Stimulated activated CD4-positive, alpha-beta T cell treated with anti-CD3 and anti-CD28 coated beads, Interleukin-15, amount 100 ng/mL, for 24 hours (primary cell): ENCODE data around the gene PDE4D.

Experiments used
- DNase-seq: peaks from one replicate; pipeline ENCODE4 v3.0.0-alpha.2; 2020

Gene PDE4D

DNA sequence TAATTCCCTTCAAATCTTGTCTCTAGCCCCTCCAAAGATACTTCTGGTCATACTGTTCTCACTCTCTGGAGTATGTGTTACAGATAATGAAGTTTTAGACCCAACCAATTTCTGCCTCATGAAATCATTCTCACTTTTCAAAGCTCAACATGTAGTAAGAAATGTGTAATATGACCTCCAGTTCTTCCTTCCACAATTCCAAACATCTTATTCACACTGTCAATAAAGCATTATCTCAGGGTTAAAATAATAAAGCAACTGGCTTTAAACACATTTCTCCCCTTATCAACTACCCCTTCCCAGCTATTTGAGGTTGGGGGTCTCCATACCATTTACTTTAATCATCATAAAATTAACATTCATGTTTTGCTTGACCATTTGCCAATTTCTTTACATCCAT is 656.5 kb downstream of the PDE4D start:
- DNase-seq, result no peak

DNA sequence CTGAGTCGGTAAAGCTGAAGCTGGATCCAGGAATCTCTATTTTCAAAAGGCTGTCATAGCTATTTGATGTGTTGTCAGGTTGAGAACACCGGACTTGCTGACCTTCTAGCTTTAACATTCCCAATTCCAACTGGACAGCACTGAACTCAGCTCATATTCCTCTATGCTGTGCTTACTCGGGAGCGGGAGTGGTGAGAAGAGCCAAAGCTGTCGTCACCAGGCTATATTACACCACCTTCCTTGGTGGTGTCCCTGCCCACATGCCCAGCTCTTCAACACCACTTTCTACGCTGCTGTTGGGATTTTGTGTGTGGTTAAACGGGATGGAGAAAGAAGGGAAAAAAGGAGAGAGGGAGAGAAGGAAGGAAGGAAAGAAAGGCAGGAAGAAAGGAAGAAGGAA is 657.1 kb downstream of the PDE4D start:
- no peak for DNase-seq

DNA sequence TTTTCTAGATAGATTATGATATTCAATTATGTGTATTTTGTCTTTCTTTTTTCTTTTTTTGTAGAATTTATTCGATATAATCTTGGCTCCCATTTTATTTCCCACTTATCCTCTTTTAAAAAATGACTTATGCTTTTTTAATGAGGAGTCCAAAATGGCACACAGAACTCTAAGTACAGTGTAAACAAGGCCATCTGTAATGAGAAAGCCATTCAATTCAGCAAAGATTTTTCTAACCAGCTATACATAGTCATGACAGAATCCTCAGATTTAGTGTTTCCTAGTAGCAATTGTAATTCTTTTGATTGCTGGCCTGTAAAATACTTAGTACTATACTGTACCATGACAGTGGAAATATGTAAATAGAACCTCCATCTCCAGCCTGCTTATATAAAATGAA is 659.3 kb downstream of the PDE4D start:
- DNase-seq, result no peak

DNA sequence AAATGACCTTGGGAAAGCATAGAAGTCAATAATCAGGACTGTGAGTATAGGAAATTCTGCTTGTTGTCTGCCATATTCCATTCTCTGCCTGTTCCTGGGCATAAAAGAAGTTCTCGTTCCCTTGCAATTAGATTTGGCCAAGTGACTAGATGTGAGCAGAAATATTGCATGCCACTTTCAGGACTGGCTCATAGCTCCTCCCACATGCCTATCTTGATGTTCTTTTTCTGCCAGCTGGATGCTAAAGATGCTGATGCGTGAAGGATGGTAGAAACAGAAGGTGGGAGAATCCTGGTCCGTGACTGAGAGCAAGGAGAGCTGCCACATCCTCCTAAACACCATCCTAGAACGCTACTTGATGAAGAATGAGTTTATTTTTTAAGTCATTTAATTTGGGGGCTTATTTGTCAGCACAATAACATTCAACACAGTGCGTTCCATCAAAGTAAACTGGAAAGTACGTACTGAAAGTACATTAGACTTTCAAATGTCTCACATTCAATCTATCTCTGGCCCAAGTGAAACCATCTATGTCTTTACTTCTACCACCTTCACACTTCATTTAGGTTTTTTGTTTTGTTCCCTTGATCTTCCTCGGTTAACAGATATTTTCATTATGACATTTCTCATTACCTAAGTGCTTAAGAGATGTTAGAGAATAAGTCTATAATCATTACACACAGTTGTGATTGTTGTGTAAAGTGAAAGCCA is 662.1 kb downstream of the PDE4D start:
- no peak for DNase-seq

DNA sequence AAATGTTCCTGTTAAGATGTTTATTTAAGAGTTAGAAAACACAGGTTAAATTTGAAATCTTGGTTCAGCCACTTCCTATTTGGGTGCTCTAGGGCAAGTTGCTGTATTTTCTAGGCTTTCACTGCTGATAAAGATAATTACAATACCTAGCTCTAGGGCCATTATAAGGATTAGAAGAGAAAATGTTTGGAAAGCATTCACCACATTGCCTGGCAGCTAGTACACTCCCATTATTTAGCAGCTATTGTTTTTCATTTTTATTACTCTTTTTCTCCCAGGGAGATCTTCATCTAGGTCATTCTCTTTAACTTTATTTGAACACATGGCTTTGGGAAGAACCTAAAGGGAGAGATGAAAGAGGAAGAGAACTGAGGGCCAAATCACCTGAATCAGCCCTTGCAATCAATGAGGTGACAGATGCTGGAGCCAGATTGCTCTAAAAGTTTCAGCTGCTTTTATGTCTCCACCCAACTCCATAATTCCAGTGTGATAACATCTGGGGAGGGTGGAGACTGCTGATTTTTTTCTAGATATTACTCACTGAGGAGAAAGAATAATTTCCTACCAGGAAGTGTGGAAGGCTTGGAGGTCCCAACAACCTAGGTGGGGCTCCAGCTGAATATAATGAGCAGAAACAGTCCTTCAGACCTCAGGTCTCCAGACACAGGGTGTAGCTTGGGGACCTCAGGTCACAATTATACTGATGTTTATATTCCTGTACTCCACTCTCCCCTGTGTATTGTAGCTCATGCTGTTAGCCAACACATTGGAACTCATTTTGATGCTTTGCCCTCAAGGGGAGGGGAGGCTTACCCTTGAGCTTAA is 670.6 kb downstream of the PDE4D start:
- no peak for DNase-seq

DNA sequence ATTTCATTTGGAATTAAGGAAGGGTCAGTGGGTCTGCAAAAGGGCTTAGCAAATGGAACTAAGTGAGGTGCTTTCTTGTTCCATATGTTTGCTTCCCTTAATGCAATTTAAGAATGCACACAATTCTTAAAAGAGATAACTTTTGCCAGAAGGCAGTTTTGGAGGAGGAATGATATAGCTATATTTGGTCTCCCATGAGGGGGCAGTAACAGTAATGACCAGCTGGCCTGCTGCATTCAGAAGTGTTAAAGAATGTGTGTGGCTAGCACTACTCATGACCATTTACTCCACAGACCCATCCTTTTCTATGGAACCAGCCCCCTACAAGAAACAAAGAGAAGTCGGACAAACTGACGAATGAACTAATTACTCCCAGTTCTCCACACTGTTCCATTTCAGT is 671.8 kb downstream of the PDE4D start:
- DNase-seq, result no peak

DNA sequence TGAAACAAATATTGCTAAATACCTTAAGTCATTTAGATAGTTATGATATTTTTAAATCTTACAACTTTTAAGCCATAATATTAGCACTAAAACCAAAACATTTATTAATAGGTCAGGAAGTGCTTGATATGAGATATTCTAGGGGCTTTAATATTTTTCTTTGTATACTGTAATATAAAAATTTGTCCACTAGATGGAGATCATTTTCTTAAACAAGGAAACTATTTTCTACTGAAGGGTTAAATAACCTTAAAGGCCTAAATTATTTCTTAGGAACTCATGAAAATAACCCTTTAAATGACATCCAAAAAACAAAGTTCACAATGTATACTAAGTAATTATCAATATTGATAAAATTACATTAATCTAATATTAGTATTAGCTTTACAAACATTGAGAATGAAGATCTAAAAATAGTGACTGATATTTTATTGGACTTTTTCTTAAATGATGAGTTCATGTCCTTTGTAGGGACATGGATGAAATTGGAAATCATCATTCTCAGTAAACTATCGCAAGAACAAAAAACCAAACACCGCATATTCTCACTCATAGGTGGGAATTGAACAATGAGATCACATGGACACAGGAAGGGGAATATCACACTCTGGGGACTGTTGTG is 675.0 kb downstream of the PDE4D start:
- no peak for DNase-seq

DNA sequence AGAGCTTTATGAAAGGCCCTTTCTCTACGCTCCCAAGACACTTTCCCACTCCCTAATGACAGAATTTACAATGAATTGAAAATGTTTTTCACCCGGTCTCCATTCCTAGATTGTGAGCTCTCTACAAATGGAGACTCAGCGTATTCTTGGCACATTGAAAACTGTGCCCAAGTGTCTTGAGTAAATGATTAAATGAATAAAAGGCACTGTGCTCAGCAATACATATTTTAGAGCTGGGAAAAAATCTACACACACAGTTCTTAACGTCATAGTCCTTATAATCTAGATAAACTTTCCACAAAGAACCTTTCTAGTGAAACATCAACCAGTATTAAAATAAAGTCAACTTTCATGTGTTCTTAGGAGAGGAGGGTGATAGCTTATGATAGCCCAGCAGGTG is 676.7 kb downstream of the PDE4D start:
- no peak for DNase-seq

DNA sequence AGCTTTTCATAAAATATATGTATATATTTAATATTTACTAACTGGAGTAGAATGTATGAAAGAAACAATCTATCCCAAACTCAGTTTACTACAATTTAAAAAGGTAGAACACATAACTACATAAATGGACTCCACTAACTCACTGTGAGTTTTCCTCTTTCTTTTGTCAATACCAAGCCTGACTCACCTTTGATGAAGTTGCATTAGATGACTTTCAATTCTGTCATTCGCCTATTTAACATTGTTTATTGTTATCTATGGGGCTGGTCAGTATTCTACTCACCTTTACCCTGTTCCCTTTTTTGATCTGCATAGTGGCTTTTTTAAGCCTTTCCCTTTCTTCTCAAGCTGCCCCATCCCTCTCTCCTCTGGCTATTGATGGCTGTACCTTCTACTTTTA is 680.9 kb downstream of the PDE4D start:
- DNase-seq, result no peak

DNA sequence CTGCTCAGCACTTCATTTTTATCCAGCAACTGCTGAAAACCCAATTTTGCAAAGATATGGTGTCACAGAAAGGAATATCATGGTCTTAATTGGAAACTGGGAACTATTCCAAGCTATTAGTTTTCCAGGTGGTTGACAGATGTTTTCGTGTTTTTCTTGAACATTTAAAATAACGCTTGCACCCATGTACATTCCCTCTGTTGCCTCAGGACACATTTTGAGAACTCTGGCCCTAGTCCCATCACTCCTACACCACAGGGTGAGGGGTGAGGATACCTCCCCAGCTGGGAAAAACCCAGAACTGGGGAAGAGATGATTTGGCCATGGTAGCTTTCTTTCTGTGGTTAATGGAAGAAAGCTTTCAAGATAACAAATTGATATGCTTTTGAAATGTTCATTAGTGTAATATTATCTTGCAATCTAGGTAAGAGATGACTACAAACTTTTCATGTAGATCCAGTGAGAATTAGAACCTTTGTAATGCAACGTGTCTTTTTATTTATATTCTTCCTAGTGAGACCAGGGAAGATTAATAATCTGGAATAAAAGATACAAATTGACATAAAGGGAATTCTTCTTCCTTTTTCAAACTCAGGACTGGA is 683.7 kb downstream of the PDE4D start:
- no peak for DNase-seq

DNA sequence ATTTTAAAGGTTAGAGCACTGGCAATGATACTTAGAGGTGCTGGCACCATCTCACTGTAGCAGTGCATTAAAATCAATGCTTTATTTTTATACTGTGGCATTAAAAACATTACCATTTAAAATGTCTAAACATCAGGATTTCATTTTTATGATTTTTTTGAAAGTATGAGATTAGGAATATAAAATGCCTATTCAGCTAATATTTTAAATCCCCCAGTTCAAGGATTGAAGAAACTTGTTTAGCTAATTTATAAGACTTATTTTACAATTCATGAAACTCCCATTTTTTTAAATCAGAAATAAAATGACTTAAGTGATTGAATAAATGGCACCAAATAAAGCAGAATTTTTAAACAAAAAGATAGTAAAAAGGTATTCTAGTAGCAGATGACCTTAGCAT is 685.1 kb downstream of the PDE4D start:
- DNase-seq, result no peak

DNA sequence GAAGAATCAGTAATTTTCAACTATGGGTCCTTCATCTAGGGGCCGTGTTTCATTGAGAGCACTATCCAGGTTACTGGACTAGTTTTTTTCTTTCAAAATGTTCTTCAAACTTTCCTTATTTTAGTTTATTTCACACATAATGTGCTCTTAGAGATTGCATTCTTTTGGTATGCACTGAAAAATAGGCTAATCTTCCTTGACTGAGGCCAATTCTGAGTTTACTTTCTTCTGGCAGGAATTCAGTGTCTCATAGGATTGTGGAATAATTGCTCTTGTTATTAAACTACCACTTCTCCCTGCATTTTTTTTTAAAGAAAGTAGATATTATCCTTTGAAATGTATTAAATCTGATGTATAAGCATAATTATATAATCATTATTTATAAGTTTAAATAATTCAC is 686.1 kb downstream of the PDE4D start:
- DNase-seq, result no peak

DNA sequence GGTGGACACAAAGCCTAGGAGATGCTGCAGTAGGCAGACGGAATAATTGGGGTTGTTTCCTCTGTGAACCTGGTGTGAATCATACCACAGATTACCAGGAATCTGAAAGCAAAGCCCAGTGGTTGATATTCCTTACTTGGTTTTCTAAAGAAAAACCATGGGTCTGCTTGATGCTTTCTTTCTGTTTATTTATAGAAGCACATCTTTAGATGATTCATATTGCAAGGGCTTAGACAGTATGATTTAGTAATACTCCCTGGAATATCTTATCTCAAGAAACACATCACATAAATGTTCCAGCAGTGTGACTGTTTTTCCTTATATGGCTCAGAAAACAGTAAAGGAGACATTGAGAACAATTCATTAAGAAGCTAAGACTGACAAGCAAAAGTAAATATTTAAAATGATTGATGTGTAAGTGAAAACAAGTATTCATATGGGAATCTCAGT is 687.4 kb downstream of the PDE4D start:
- no peak for DNase-seq

DNA sequence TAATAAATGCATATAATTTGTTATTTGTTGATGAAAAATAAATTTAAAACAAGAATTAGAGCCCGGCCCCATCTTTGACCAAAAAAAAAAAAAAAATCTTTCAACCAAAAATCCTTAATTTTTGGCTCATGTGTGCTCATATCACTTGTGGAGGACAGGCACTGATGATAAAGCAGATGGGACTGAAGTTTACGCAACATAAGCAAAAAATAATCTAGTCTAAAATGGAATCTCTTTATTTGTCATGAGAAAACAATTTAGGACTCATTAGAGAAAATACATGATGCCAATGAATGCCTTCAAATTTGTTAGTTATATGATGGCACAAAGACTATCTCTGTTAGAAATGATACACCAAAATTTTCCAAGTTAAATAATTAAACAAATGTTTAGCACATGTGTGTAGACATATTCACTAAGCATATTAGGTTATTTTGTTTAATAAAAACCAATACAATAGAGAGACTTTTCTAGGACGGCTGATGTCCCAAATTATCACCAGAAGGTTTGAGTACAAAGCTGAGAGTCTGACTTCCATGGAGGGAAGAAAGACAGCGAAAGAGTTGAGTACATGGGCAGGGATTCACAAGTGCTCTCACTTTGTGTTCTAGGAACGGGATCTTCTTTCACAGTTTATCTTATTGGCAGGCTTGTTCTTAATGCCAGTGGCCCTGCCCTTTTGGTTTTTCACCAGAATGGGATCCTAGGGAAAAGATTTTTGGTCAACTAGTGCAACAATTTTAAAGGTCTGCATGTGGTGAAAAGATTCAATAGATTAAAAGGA is 689.2 kb downstream of the PDE4D start:
- DNase-seq, result no peak

DNA sequence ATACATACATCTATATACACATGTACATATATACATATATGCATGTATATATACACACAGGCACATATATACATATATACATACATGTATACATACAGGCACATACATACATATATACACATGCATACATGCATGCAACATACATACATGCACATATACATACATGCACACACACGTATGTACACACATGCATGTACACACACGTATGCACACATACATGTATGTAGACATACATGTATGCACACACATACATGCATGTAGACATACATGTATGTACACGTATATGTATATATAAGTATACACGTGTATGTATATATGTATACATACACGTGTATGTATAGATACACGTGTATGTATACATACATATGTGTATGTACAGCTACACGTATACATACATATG is 693.7 kb downstream of the PDE4D start:
- no peak for DNase-seq

DNA sequence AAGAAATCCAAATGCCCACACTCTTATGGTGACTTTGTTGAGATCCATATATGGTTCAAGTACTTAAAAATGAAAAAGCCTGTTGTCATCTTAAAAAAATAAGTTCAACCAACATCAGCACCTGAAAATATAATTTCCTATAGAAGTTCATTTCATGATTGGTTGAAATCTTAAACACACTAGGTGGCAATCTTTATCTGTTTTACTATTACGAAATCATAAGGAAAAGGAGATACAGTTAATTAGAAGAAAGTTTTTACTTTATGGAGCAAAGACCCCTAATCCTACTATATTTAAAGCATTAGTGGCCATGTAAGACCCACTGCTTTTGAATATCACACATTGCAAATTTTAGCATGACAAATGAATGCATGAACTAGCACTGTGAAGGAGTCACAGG is 694.7 kb downstream of the PDE4D start:
- no peak for DNase-seq

DNA sequence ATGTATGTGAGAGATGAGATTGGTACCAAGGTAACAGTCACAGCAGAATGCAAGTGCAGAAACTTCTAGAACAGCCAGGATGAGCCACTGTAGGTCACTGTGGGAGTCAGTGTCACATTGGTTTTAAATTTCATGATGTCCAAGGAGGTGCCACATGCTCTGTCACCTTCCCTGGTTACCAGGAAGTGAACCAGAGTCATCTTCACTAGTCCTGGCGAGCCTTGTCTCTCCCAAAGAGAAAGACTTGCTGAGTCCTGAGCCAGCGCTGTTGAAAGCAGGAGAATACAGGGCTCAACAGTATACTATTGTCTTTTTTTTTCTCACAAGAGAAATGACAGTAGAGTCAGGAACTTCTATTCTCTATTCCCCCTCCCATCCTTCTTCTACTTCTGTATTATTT is 695.2 kb downstream of the PDE4D start:
- no peak for DNase-seq

DNA sequence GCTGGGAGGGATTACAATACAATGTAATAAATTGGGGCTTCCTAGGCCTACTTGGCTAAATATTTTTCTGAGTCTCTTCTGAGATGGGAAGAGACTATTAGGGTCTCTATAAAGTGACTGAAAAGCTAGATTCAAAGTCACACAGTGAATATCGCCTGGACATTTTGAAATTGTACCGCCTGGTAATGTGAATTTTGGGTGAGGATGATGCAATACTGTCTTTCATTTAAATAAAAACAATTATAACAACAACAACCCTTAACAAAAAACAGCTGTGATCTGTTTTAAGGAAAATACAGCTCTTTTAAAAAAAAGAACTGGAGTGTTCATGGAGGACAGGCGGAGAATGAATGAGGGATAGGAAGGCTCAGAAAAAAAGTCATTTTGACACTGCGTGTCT is 695.6 kb downstream of the PDE4D start:
- no peak for DNase-seq

DNA sequence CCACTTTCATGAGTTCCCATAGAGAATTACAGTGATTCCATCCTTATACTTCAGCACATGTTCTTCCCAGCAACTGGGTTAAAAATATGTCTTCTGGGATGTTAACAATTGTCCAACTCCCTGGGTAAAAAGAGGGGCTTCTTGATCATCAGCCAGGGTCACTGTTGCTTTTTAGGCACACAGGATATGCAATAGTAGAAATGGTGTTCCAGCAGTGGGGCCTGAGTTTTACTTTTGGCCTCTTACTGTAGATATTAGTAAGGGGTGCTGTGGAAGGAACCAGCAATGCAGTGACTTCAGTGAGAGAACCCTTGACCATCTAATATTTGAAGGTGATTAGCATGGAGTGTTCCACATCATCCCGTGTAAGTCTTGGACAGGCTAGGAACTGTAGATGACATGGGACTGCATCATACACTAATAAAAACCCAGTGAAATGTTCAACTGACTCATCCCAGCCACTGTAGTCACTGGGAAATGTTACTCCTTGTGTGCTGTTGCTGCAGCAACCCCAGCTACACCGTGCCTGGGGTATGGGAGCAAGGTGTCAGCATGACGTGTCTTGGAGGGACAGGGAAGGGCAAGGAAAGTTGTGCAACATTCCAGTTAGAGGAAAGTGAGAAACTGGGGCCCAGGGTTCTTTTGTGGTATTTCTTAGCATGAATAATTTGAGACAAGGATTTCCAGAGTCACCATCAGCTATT is 699.8 kb downstream of the PDE4D start:
- no peak for DNase-seq

DNA sequence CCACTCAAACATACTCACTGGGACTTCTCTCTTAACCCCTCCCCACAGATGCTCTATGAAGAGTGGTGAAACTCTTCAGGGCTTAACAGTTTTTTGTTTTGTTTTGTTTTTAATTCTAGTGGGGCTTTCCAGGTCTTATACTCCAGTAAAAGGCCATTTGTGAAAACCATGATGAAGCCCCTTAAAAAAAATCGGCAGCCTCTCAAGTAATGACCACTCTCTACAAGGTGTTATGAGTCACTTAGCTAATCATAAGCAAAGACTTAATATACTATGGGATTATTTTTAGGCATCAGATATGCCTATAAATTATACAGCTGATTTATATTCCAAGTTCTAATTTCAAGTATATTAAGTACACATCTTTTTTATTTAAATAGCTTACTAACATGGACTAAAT is 702.8 kb downstream of the PDE4D start:
- DNase-seq, result no peak

DNA sequence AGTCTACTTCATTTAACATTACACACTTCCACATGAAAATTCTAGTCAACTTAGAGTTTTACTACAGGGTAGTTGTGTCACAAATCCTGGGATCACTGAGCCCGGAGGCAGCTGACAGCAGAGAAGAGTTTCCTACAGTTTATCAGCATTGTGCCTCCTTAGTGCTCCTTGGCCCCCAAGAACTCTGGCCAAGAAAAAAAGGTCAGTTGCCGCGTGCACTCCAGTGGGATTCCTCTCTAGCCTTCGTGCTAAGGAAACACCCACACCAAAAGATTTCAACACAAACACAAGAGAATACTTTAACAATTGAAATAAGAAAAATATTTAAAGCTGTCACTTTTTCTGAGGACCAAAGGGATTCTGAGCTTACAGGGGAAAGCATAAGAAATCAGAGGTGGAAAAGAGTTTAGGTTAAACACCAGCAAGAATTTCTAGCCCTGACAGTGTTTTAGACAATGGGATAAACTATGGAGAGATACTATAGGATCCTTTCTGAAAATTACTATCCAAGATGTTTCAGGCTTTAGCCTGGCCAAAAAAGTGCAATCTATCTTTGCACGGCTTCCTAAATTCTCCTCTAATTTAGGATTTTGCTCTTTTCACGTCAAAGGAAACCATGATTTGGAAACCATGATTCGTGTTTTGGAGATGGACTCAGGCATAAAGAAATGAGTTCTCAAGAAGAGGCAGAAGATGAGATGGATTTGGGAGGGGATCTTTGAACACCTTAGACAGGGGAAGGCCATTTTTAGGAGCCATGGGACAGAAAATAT is 703.9 kb downstream of the PDE4D start:
- no peak for DNase-seq
